Keratinocyte (primary cell): ENCODE data around the gene ZC3H12D. TPM values are rescaled to one million over a fixed set of nuclear protein-coding genes. Genes with fewer than 3 reads are reported as not detected.

ENCODE experiments used
- DNase-seq: peaks from one replicate; pipeline ENCODE4 v3.0.0-alpha.2; 2011; ENCODE audit warnings: low read depth, missing footprints, low spot score
- FAIRE-seq: peaks from 2 replicates; lab custom pipeline; 2011; peaks lifted over from hg19 to GRCh38; lab: Jason Lieb, UNC
- H2AFZ ChIP-seq: 2 replicates; pipeline ENCODE4 v1.6.0; 2012; ENCODE audit warnings: low read length, control low read depth, inconsistent platforms; ENCODE audit not compliant: control insufficient read depth
- H3K27ac ChIP-seq: 2 replicates; pipeline ENCODE4 v1.5.1; 2011; ENCODE audit warnings: low read length; ENCODE audit not compliant: control insufficient read depth, insufficient read depth
- H3K27me3 ChIP-seq: 3 replicates; pipeline ENCODE4 v1.6.0; 2011; ENCODE audit warnings: low read length; ENCODE audit not compliant: control insufficient read depth, insufficient read depth; ENCODE audit errors: extremely low read depth
- H3K36me3 ChIP-seq, 2 experiments: 2 replicates in 1 of 2; 3 replicates in 1 of 2; pipeline ENCODE4 v1.5.1; 2011; ENCODE audit warnings: low read length in 2 of 2, mild to moderate bottlenecking in 1 of 2; ENCODE audit not compliant: control insufficient read depth in 2 of 2, insufficient read depth in 2 of 2; ENCODE audit errors: extremely low read depth in 1 of 2
- H3K4me1 ChIP-seq: 3 replicates; pipeline ENCODE4 v1.5.1; 2011; ENCODE audit warnings: low read length; ENCODE audit not compliant: control insufficient read depth, insufficient read depth; ENCODE audit errors: extremely low read depth
- H3K4me2 ChIP-seq: 3 replicates; pipeline ENCODE4 v1.6.0; 2011; ENCODE audit warnings: low read depth, low read length; ENCODE audit not compliant: control insufficient read depth, insufficient read depth; ENCODE audit errors: extremely low read depth
- H3K4me3 ChIP-seq, 3 experiments: fragments of 200-600 bp in 1 of 3; sonication (generic) in 1 of 3; 2 replicates in 2 of 3; 3 replicates in 1 of 3; pipeline ENCODE4 v1.5.1; 2011 to 2016; ENCODE audit warnings: low read length in 3 of 3, mild to moderate bottlenecking in 3 of 3, control low read depth in 2 of 3, inconsistent platforms in 1 of 3, low read depth in 1 of 3, mixed read lengths in 1 of 3, mixed run types in 1 of 3, moderate library complexity in 1 of 3; ENCODE audit not compliant: control insufficient read depth in 2 of 3, insufficient read depth in 2 of 3; ENCODE audit errors: extremely low read depth in 1 of 3
- H3K79me2 ChIP-seq: 2 replicates; pipeline ENCODE4 v1.6.0; 2012; ENCODE audit warnings: low read length; ENCODE audit not compliant: control insufficient read depth, insufficient read depth
- H3K9ac ChIP-seq: 3 replicates; pipeline ENCODE4 v1.6.0; 2011; ENCODE audit warnings: low read length; ENCODE audit not compliant: control insufficient read depth, insufficient read depth; ENCODE audit errors: extremely low read depth
- H3K9me1 ChIP-seq: 3 replicates; pipeline ENCODE4 v1.6.0; 2011; ENCODE audit warnings: low read length; ENCODE audit not compliant: control insufficient read depth, insufficient read depth; ENCODE audit errors: extremely low read depth
- H3K9me3 ChIP-seq: 2 replicates; pipeline ENCODE4 v1.5.1; 2012; ENCODE audit warnings: low read depth, low read length; ENCODE audit not compliant: control insufficient read depth
- H4K20me1 ChIP-seq: 3 replicates; pipeline ENCODE4 v1.6.0; 2011; ENCODE audit warnings: low read length; ENCODE audit not compliant: control insufficient read depth, insufficient read depth; ENCODE audit errors: extremely low read depth
- EZH2 ChIP-seq: IDR thresholded peaks from one replicate; pipeline ENCODE4 v1.6.1; 2012; ENCODE audit warnings: inconsistent platforms, mild to moderate bottlenecking, low read length, moderate library complexity
- dilution Hi-C: fragments of 300-500 bp; cut with MboI; formaldehyde crosslinking; loops from one replicate; pipeline ENCODE4 v1.7.0; 2020; ENCODE audit warnings: low sequenced_read_pairs; ENCODE audit not compliant: extremely low pct_ligation_motif_present
- polyA plus RNA-seq, 5 experiments: library from polyadenylated mRNA; depleted of rRNA in 3 of 5; stranded (reverse) in 3 of 5; stranded (forward) in 1 of 5; unstranded in 1 of 5; fragments of >200 nt; gene quantifications; 1 replicate in 1 of 5; 2 replicates in 3 of 5; 3 replicates in 1 of 5; pipeline versions ENCODE4 v1.2.1 to v1.2.3, GENCODE V29; 2011 to 2012; ENCODE audit warnings: missing spikeins in 2 of 5, low read depth in 1 of 5, low replicate concordance in 1 of 5
- TF ChIP-seq, protein P1 (sequence below), 3 experiments: IDR thresholded peaks in 1 of 3; conservative IDR thresholded peaks in 1 of 3; optimal IDR thresholded peaks in 1 of 3; 2 replicates in 2 of 3; 3 replicates in 1 of 3; pipeline versions ENCODE3 to v1.5.1; 2011; ENCODE audit warnings: low read length in 3 of 3, mild to moderate bottlenecking in 3 of 3, moderate library complexity in 2 of 3, control low read depth in 1 of 3, inconsistent platforms in 1 of 3; ENCODE audit not compliant: insufficient read depth in 2 of 3; ENCODE audit errors: extremely low read depth in 1 of 3

Gene ZC3H12D
- polyA plus RNA-seq, 1 donor (not counting 4 experiments of a cell fraction or from before 2014, with no cell fraction given): 0.04 TPM

DNA sequence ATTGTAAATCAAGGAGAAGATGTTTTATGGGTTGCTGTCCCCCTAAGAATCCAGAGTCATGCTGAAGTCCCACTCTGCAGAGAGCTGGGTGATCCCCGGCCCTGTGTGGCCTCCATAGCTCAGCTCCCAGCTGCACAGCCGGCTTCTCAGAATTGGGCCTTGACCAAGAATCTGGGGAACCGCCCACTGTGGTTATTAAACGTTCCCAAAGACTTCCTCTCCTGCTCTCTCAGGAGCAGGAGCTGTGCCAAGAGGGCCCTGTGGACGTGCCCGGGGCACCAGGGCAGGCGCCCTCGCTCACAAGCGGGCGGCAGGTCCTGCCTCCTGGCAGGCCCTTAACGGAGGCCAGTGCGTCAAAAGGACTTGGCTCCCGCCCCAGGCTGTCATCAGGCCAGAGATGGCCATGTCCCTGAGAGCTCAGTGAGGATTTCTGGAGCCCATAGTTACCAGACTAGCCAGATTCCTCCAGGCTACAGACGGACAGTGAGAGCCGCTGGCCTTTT lies 30.4 kb downstream of the ZC3H12D start:
- Histone ChIP-seq H3K4me3 (no peak overlapping the region), H3K36me3 (no peaks in the 10 kb centered on the region), H3K9me3 (no peaks in the 10 kb centered on the region), H3K9ac (no peak overlapping the region), H3K9me1 (no peaks in the 10 kb centered on the region), H4K20me1 (no peaks in the 10 kb centered on the region), H2AFZ (peak overlapping the region; percentile 30), H3K27ac (no peak overlapping the region), H3K4me2 (peak overlapping the region; percentile 53), H3K27me3 (peaks cover 5% of the 10 kb centered on the region), H3K4me1 (peaks cover 13% of the 10 kb centered on the region), H3K79me2 (no peaks in the 10 kb centered on the region)
- FAIRE-seq (no peak), DNase-seq (no peak)
- dilution Hi-C loops: no loop called here
- TF ChIP-seq, protein P1, sequence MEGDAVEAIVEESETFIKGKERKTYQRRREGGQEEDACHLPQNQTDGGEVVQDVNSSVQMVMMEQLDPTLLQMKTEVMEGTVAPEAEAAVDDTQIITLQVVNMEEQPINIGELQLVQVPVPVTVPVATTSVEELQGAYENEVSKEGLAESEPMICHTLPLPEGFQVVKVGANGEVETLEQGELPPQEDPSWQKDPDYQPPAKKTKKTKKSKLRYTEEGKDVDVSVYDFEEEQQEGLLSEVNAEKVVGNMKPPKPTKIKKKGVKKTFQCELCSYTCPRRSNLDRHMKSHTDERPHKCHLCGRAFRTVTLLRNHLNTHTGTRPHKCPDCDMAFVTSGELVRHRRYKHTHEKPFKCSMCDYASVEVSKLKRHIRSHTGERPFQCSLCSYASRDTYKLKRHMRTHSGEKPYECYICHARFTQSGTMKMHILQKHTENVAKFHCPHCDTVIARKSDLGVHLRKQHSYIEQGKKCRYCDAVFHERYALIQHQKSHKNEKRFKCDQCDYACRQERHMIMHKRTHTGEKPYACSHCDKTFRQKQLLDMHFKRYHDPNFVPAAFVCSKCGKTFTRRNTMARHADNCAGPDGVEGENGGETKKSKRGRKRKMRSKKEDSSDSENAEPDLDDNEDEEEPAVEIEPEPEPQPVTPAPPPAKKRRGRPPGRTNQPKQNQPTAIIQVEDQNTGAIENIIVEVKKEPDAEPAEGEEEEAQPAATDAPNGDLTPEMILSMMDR (optimal IDR thresholded peaks at IDR 0.05 in 1 of 3, IDR thresholded peaks at IDR 0.05 in 1 of 3, conservative IDR thresholded peaks at IDR 0.05 in 1 of 3; ENCODE audit: extremely low read depth in 1 of 3, insufficient read depth in 2 of 3, low read length in 3 of 3): no peak
- TF ChIP-seq EZH2: no peak

- Histone ChIP-seq H3K4me2 (peak overlapping the region; percentile 53), H3K27ac (no peak overlapping the region)
These were observed 31.0 kb downstream of the ZC3H12D start for GRCh38 chr6:149453597-149454345.

More at GRCh38 chr6:149453597-149454345, 31.0 kb downstream of the ZC3H12D start:
- peaks cover 5% of the 10 kb centered on the region for H3K27me3 ChIP-seq
- H4K20me1 ChIP-seq: no peaks in the 10 kb centered on the region
- H3K9me1 ChIP-seq: no peaks in the 10 kb centered on the region
- dilution Hi-C loops: no loop called here
- peak; percentile 23 for FAIRE-seq
- peak overlapping the region; percentile 30 for H2AFZ ChIP-seq
- TF ChIP-seq, protein P1 (optimal IDR thresholded peaks at IDR 0.05 in 1 of 3, IDR thresholded peaks at IDR 0.05 in 1 of 3, conservative IDR thresholded peaks at IDR 0.05 in 1 of 3; ENCODE audit: extremely low read depth in 1 of 3, insufficient read depth in 2 of 3, low read length in 3 of 3): no peak
- no peak for TF ChIP-seq EZH2
- no peak overlapping the region for H3K9ac ChIP-seq
- DNase-seq: no peak
- H3K4me3 ChIP-seq: no peak overlapping the region
- no peaks in the 10 kb centered on the region for H3K79me2 ChIP-seq
- H3K9me3 ChIP-seq: no peaks in the 10 kb centered on the region
- no peaks in the 10 kb centered on the region for H3K36me3 ChIP-seq
- H3K4me1 ChIP-seq: peaks cover 13% of the 10 kb centered on the region
